HG02938 (cell line): ENCODE measurements around the gene CORO2B.

ENCODE experiments used
- ATAC-seq: cut with Tn5 transposase; IDR thresholded peaks from one replicate; pipeline ENCODE4 v1.9.1; 2021; ENCODE audit warnings: mild to moderate bottlenecking, moderate library complexity; ENCODE audit not compliant: unreplicated experiment

The CORO2B gene

GRCh38 chr15:68764090-68764489 lies 185.3 kb downstream of the CORO2B start:
- ATAC-seq: no peak

- ATAC-seq: no peak
Observed at GRCh38 chr15:68765602-68766368, 187.0 kb downstream of the CORO2B start.

- no peak for ATAC-seq
Observed at GRCh38 chr15:68767833-68768232, 189.0 kb downstream of the CORO2B start.

GRCh38 chr15:68768321-68768720 lies 189.5 kb downstream of the CORO2B start:
- no peak for ATAC-seq

GRCh38 chr15:68769702-68770101 lies 190.9 kb downstream of the CORO2B start:
- no peak for ATAC-seq

- no peak for ATAC-seq
Observed at GRCh38 chr15:68770216-68770615, 191.4 kb downstream of the CORO2B start.

- no peak for ATAC-seq
Observed at GRCh38 chr15:68773036-68773435, 194.2 kb downstream of the CORO2B start.

- ATAC-seq: no peak
Observed at GRCh38 chr15:68774120-68774519, 195.3 kb downstream of the CORO2B start.

- ATAC-seq: no peak
Observed at GRCh38 chr15:68774521-68775235, 195.9 kb downstream of the CORO2B start.

GRCh38 chr15:68775236-68775577 lies 196.4 kb downstream of the CORO2B start:
- ATAC-seq: no peak

- ATAC-seq: no peak
Observed at GRCh38 chr15:68775671-68776476, 197.1 kb downstream of the CORO2B start.

- ATAC-seq: no peak
Observed at GRCh38 chr15:68776477-68777270, 197.9 kb downstream of the CORO2B start.
